Hepatocyte (in vitro differentiated cells): ENCODE results near the gene FGFBP1. TPM values are rescaled to one million over a fixed set of nuclear protein-coding genes. Genes with fewer than 3 reads are reported as not detected.
A peak's percentile ranks its signal among the peaks of the same experiment; 100 is the strongest.

Experiments used
- DNase-seq: peaks from one replicate; pipeline ENCODE4 v3.0.0-alpha.2; 2016; ENCODE audit warnings: low spot score
- H2AFZ ChIP-seq: fragments of 200-600 bp; sonication (generic); 2 replicates; pipeline ENCODE4 v1.6.0; 2016; ENCODE audit warnings: antibody characterized with exemption, mild to moderate bottlenecking
- H3K27ac ChIP-seq: fragments of 200-600 bp; sonication (generic); 2 replicates; pipeline ENCODE4 v1.5.1; 2016; ENCODE audit warnings: mild to moderate bottlenecking
- H3K27me3 ChIP-seq: fragments of 200-600 bp; sonication (generic); 2 replicates; pipeline ENCODE4 v1.6.1; 2016
- H3K36me3 ChIP-seq: fragments of 200-600 bp; sonication (generic); replicated peaks from 2 replicates; pipeline ENCODE4 v1.5.1; 2016; ENCODE audit warnings: low read depth; ENCODE audit not compliant: insufficient read depth
- H3K4me1 ChIP-seq: fragments of 200-600 bp; sonication (generic); 2 replicates; pipeline ENCODE4 v1.5.1; 2016; ENCODE audit warnings: mild to moderate bottlenecking, moderate library complexity; ENCODE audit not compliant: insufficient read depth
- H3K4me2 ChIP-seq: fragments of 200-600 bp; sonication (generic); 2 replicates; pipeline ENCODE4 v1.6.0; 2016
- H3K4me3 ChIP-seq: fragments of 200-600 bp; sonication (generic); 2 replicates; pipeline ENCODE4 v1.5.1; 2016; ENCODE audit warnings: mild to moderate bottlenecking
- H3K79me2 ChIP-seq: fragments of 200-600 bp; sonication (generic); 2 replicates; pipeline ENCODE4 v1.6.0; 2017; ENCODE audit warnings: mild to moderate bottlenecking
- H3K9me2 ChIP-seq: fragments of 200-600 bp; sonication (generic); replicated peaks from 2 replicates; pipeline ENCODE4 v1.6.0; 2017; ENCODE audit warnings: mild to moderate bottlenecking; ENCODE audit not compliant: insufficient read depth
- H3K9me3 ChIP-seq: fragments of 200-600 bp; sonication (generic); 2 replicates; pipeline ENCODE4 v1.5.1; 2016; ENCODE audit warnings: low read depth, mild to moderate bottlenecking
- H4K20me1 ChIP-seq: fragments of 200-600 bp; sonication (generic); 2 replicates; pipeline ENCODE4 v1.6.0; 2016; ENCODE audit warnings: mild to moderate bottlenecking; ENCODE audit not compliant: insufficient read depth, poor library complexity, severe bottlenecking
- CTCF ChIP-seq: fragments of 200-600 bp; sonication (generic); IDR thresholded peaks from 2 replicates; pipeline ENCODE4 v1.5.1; 2016; ENCODE audit warnings: antibody characterized with exemption, mild to moderate bottlenecking; ENCODE audit not compliant: poor library complexity
- EZH2 ChIP-seq: fragments of 200-600 bp; sonication (generic); IDR thresholded peaks from 2 replicates; pipeline ENCODE4 v1.6.1; 2016; ENCODE audit warnings: antibody characterized with exemption, mild to moderate bottlenecking, borderline replicate concordance
- EZH2phosphoT487 ChIP-seq: fragments of 200-600 bp; sonication (generic); IDR thresholded peaks from one replicate; pipeline ENCODE4 v1.6.1; 2018; ENCODE audit warnings: antibody characterized with exemption, mild to moderate bottlenecking, low read depth, moderate library complexity; ENCODE audit not compliant: unreplicated experiment, severe bottlenecking
- WGBS: methylation state at CpG from one replicate; pipeline ENCODE4 v1.1.6; 2016; ENCODE audit warnings: low lambda C conversion rate; ENCODE audit errors: missing lambda C conversion rate; 5-methylcytosine and 5-hydroxymethylcytosine counted together
- polyA plus RNA-seq: library from polyadenylated mRNA; unstranded; fragments of >200 nt; fragmentation: Nextera tagmentation; extraction: Ambion mirVana; gene quantifications from 2 replicates; pipeline ENCODE4 v1.2.1, GENCODE V29; 2016
- total RNA-seq: library from RNA; depleted of rRNA; stranded (reverse); fragments of >200 nt; gene quantifications from 2 replicates; pipeline ENCODE4 v1.2.3, GENCODE V29; 2014

Gene FGFBP1
- total and polyA plus RNA-seq, 2 experiments from 2014 or later: 1.8 to 2.8 TPM

- TF ChIP-seq CTCF (no peak), EZH2 (no peak), EZH2phosphoT487 (no peak)
- H4K20me1 ChIP-seq: no peaks in the 10 kb centered on the region
- DNase-seq: no peak
These were observed 3.7 kb upstream of the FGFBP1 start for GRCh38 chr4:15942283-15942682.

GRCh38 chr4:15938182-15938581, 358 bp downstream of the FGFBP1 start:
- Histone ChIP-seq H3K79me2 (no peaks in the 10 kb centered on the region), H3K4me2 (peak overlapping the region; percentile 18), H3K9me3 (no peaks in the 10 kb centered on the region), H3K9me2 (no peaks in the 10 kb centered on the region), H3K4me1 (no peaks in the 10 kb centered on the region), H3K27me3 (no peaks in the 10 kb centered on the region), H2AFZ (no peak overlapping the region), H3K27ac (peak overlapping the region; percentile 71), H3K4me3 (no peak overlapping the region), H4K20me1 (no peaks in the 10 kb centered on the region), H3K36me3 (no peaks in the 10 kb centered on the region)
- no peak for TF ChIP-seq EZH2
- TF ChIP-seq EZH2phosphoT487: no peak
- no peak for TF ChIP-seq CTCF
- peak; percentile 87 for DNase-seq
- WGBS: 20% methylated on average over 7 of the region's 8 CpGs

More at GRCh38 chr4:15942283-15942682, 3.7 kb upstream of the FGFBP1 start:
- no peaks in the 10 kb centered on the region for H3K36me3 ChIP-seq
- no peaks in the 10 kb centered on the region for H3K9me2 ChIP-seq
- no peak overlapping the region for H3K4me2 ChIP-seq
- H3K27ac ChIP-seq: no peak overlapping the region
- no peaks in the 10 kb centered on the region for H3K9me3 ChIP-seq
- no peak overlapping the region for H3K4me3 ChIP-seq
- H3K4me1 ChIP-seq: no peaks in the 10 kb centered on the region
- no peaks in the 10 kb centered on the region for H3K79me2 ChIP-seq
- no peaks in the 10 kb centered on the region for H3K27me3 ChIP-seq
- WGBS: 96% methylated on average over 1 of the region's 1 CpG
- no peak overlapping the region for H2AFZ ChIP-seq

GRCh38 chr4:15936495-15936894, 2.0 kb downstream of the FGFBP1 start:
- Histone ChIP-seq H3K27ac (no peak overlapping the region), H3K27me3 (no peaks in the 10 kb centered on the region), H3K9me3 (no peaks in the 10 kb centered on the region), H3K4me2 (no peak overlapping the region), H2AFZ (no peak overlapping the region), H3K4me3 (no peak overlapping the region), H3K36me3 (no peaks in the 10 kb centered on the region), H4K20me1 (no peaks in the 10 kb centered on the region), H3K4me1 (no peaks in the 10 kb centered on the region), H3K79me2 (no peaks in the 10 kb centered on the region), H3K9me2 (no peaks in the 10 kb centered on the region)
- 83% methylated on average over 4 of the region's 4 CpGs for WGBS
- no peak for TF ChIP-seq CTCF
- no peak for TF ChIP-seq EZH2
- no peak for TF ChIP-seq EZH2phosphoT487
- no peak for DNase-seq
